ENCODE measurements around the gene MAPK9.

The MAPK9 gene

DNA sequence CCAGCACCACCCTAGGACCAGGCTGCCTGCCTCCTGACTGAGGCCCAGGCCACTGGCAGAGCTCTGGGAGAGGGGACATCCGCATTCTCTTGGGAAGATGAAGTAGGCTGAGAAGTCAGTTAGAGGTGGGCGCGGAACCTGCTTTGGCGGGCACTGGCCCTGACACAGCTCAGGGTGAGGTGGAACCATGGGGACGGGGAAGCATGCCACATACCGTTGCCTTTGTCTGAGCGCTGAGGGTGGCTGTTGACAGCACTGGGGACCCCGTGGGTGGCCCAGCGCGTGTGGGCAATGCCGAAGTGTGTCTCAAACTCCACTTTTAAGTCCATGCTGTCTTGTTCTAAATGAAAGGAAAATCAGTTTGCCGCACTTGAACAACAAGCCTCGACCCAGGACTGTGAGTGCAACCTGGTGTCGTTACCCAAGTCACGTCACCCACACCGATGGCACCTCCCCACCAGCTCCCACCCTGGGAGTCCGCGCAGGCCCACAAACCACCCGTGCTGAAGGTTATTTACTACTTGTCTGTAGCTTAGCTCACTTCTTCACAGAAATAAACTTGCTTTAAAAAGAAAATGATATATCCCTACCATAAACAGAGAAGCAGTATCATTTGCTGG is 43.8 kb upstream of the MAPK9 start:
- no peak for TF ChIP-seq CTCF (IDR thresholded peaks at IDR 0.05; ENCODE audit: low read depth, low read length)

DNA sequence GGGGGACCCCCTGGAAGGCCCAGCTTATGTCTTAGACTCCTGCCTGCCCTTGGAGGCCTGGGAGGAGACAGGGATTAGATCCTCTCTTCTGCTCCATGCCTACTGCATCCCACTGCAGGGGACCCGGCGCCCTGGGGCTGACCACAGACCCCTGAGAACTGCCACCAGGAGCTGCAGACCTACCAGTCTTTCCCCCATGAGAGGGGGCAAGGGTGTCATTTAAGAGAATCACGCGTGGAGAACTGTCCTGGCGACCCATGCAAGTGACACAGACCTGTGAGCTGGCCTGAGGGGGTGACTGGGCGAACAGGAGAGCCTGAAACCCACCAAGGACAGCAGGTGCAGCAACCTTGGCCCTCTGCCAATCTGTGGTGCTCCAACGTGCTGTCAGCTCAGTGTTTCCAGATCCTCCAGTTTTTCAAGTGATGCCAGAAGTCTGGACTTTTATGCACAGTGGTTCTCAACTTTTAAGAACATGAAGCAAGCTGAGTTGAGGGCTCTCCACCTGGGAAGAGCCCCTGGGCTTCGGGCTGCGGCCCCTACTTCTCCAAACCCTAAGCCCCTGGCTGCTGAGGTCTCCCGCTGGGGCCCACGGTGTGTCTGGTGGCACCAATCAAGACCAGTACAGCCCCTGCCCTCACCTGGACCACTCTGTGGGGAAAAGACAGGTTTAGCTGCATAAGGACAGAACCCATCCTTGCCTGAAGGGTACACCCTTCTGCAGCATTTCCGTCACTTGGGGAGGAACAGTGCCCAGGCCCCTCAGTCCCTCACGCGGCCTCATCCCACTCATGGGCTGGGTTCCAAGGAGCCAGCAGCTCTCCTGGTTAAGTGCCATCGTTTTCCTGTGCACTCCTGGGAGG is 43.1 kb upstream of the MAPK9 start:
- no peak for TF ChIP-seq CTCF (IDR thresholded peaks at IDR 0.05; ENCODE audit: low read depth, low read length)
- no peak overlapping the region for H3K4me3 ChIP-seq (ENCODE audit: low read depth, low read length)

More for the DNA sequence above, 43.8 kb upstream of the MAPK9 start:
- H3K4me3 ChIP-seq (ENCODE audit: low read depth, low read length) = no peak overlapping the region

- TF ChIP-seq CTCF (IDR thresholded peaks at IDR 0.05; ENCODE audit: low read depth, low read length) = no peak
- no peak overlapping the region for H3K4me3 ChIP-seq (ENCODE audit: low read depth, low read length)
Measured at GRCh38 chr5:180334176-180334575, 42.3 kb upstream of the MAPK9 start.

DNA sequence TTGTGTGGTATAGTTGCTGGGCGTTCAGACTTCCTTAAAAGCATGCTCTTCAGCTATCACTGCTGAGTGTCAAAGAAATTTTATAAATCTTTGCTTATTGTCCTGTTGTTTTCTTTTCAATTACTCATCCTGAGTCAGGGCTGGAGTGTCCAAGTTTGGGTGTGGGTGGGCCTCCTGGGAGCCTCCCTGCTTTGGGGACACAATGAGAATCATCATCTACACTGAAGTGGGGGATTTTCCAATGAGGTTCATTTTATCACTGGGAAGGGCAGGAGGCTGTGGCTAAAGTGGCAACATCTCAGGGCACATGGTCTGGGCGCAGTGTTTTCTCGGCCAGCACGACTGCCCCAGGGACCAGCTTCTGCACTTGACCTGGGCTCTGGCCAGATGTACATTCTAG is 41.8 kb upstream of the MAPK9 start:
- TF ChIP-seq CTCF (IDR thresholded peaks at IDR 0.05; ENCODE audit: low read depth, low read length) = no peak
- H3K4me3 ChIP-seq (ENCODE audit: low read depth, low read length) = no peak overlapping the region

GRCh38 chr5:180332861-180333260 is 41.0 kb upstream of the MAPK9 start:
- no peak for TF ChIP-seq CTCF (IDR thresholded peaks at IDR 0.05; ENCODE audit: low read depth, low read length)
- no peak overlapping the region for H3K4me3 ChIP-seq (ENCODE audit: low read depth, low read length)

GRCh38 chr5:180332051-180332517 is 40.2 kb upstream of the MAPK9 start:
- H3K4me3 ChIP-seq (ENCODE audit: low read depth, low read length) = no peak overlapping the region
- TF ChIP-seq CTCF (IDR thresholded peaks at IDR 0.05; ENCODE audit: low read depth, low read length) = no peak

DNA sequence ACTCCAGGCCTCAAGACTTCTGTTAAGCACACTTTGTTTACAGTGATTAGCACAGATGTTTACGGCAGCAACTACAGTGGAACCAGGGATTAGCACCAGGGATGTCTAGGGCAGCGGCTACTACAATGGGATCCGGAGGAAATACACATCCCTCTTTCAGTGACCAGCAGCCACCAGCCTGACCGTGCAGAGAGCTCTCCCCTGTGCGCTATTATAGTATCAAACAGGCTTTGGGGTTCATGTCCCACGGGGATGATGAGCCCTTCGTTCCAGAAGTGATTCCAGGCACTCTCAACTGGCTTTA is 39.7 kb upstream of the MAPK9 start:
- no peak overlapping the region for H3K4me3 ChIP-seq (ENCODE audit: low read depth, low read length)
- no peak for TF ChIP-seq CTCF (IDR thresholded peaks at IDR 0.05; ENCODE audit: low read depth, low read length)

All from WI38 (cell line).